Smooth muscle cell (in vitro differentiated cells): ENCODE results near the gene NOS1AP. TPM values are rescaled to one million over a fixed set of nuclear protein-coding genes. Genes with fewer than 3 reads are reported as not detected.

Experiments
- DNase-seq: peaks from one replicate; lab custom pipeline; 2025; ENCODE audit not compliant: unreplicated experiment; lab: John Stamatoyannopoulos, UW
- H2AFZ ChIP-seq: fragments of 200-600 bp; sonication (generic); 2 replicates; pipeline ENCODE4 v1.6.0; 2016; ENCODE audit warnings: antibody characterized with exemption, low read depth, mild to moderate bottlenecking
- H3F3A ChIP-seq: fragments of 200-600 bp; sonication (generic); 2 replicates; pipeline ENCODE4 v1.6.0; 2017; ENCODE audit warnings: antibody characterized with exemption, low read depth
- H3K27ac ChIP-seq: fragments of 200-600 bp; sonication (generic); 2 replicates; pipeline ENCODE4 v1.5.1; 2016; ENCODE audit warnings: low read depth, mild to moderate bottlenecking
- H3K27me3 ChIP-seq: fragments of 200-600 bp; sonication (generic); 2 replicates; pipeline ENCODE4 v1.6.1; 2016; ENCODE audit warnings: low read depth, mild to moderate bottlenecking
- H3K36me3 ChIP-seq: fragments of 200-600 bp; sonication (generic); 2 replicates; pipeline ENCODE4 v1.5.1; 2016; ENCODE audit warnings: low read depth
- H3K4me1 ChIP-seq: fragments of 200-600 bp; sonication (generic); 2 replicates; pipeline ENCODE4 v1.5.1; 2016; ENCODE audit warnings: low read depth
- H3K4me2 ChIP-seq: fragments of 200-600 bp; sonication (generic); 2 replicates; pipeline ENCODE4 v1.6.0; 2016; ENCODE audit warnings: mild to moderate bottlenecking
- H3K4me3 ChIP-seq: fragments of 200-600 bp; sonication (generic); 2 replicates; pipeline ENCODE4 v1.5.1; 2016; ENCODE audit warnings: mild to moderate bottlenecking
- H3K79me2 ChIP-seq: fragments of 200-600 bp; sonication (generic); 2 replicates; pipeline ENCODE4 v1.6.0; 2016; ENCODE audit warnings: low read depth, mild to moderate bottlenecking
- H3K9ac ChIP-seq: fragments of 200-600 bp; sonication (generic); 2 replicates; pipeline ENCODE4 v1.6.0; 2016; ENCODE audit warnings: low read depth
- H3K9me3 ChIP-seq: fragments of 200-600 bp; sonication (generic); replicated peaks from 2 replicates; pipeline ENCODE4 v1.5.1; 2016; ENCODE audit warnings: low read depth
- H4K20me1 ChIP-seq: fragments of 200-600 bp; sonication (generic); 2 replicates; pipeline ENCODE4 v1.6.0; 2016; ENCODE audit warnings: low read depth
- CTCF ChIP-seq: fragments of 200-600 bp; sonication (generic); IDR thresholded peaks from 2 replicates; pipeline ENCODE4 v1.5.1; 2017; ENCODE audit warnings: borderline replicate concordance, mild to moderate bottlenecking, antibody characterized with exemption; ENCODE audit not compliant: insufficient read depth, poor library complexity, severe bottlenecking
- WGBS: methylation state at CpG from one replicate; pipeline ENCODE4 v1.1.7; 2016; ENCODE audit warnings: low lambda C conversion rate; 5-methylcytosine and 5-hydroxymethylcytosine counted together
- polyA plus RNA-seq: library from polyadenylated mRNA; unstranded; fragments of >200 nt; fragmentation: Nextera tagmentation; extraction: Ambion mirVana; gene quantifications from 2 replicates; pipeline ENCODE4 v1.2.1, GENCODE V29; 2016
- total RNA-seq: library from RNA; depleted of rRNA; stranded (reverse); fragments of >200 nt; gene quantifications from 2 replicates; pipeline ENCODE4 v1.2.3, GENCODE V29; 2014

NOS1AP gene
- total and polyA plus RNA-seq, 2 experiments from 2014 or later, result 0.54 to 0.80 TPM

- TF ChIP-seq CTCF, result no peak
- no peak overlapping the region for H3K27ac ChIP-seq
- no peaks in the 10 kb centered on the region for H3K36me3 ChIP-seq
- H3K4me2 ChIP-seq, result no peak overlapping the region
- H4K20me1 ChIP-seq, result no peaks in the 10 kb centered on the region
- no peak overlapping the region for H3K9ac ChIP-seq
- H3K4me3 ChIP-seq, result no peak overlapping the region
- H3K79me2 ChIP-seq, result no peaks in the 10 kb centered on the region
- 57% methylated on average over 5 of the region's 5 CpGs for WGBS
- H2AFZ ChIP-seq, result no peak overlapping the region
- DNase-seq, result no peak
- H3K4me1 ChIP-seq, result peaks cover 34% of the 10 kb centered on the region
- no peaks in the 10 kb centered on the region for H3F3A ChIP-seq
- no peaks in the 10 kb centered on the region for H3K27me3 ChIP-seq
- H3K9me3 ChIP-seq, result no peaks in the 10 kb centered on the region
These were observed 76.6 kb downstream of the NOS1AP start for GRCh38 chr1:162145966-162146696.

- no peaks in the 10 kb centered on the region for H3K36me3 ChIP-seq
- no peak overlapping the region for H3K27ac ChIP-seq
- WGBS, result 21% methylated on average over 1 of the region's 1 CpG
- no peaks in the 10 kb centered on the region for H3K27me3 ChIP-seq
- no peaks in the 10 kb centered on the region for H3K79me2 ChIP-seq
- no peak overlapping the region for H3K4me3 ChIP-seq
- H3K9ac ChIP-seq, result no peak overlapping the region
- no peak for TF ChIP-seq CTCF
- peaks cover 40% of the 10 kb centered on the region for H3K4me1 ChIP-seq
- H2AFZ ChIP-seq, result no peak overlapping the region
- DNase-seq, result no peak
- no peak overlapping the region for H3K4me2 ChIP-seq
- no peaks in the 10 kb centered on the region for H3F3A ChIP-seq
- no peaks in the 10 kb centered on the region for H3K9me3 ChIP-seq
- H4K20me1 ChIP-seq, result no peaks in the 10 kb centered on the region
These were observed 78.3 kb downstream of the NOS1AP start for GRCh38 chr1:162147760-162148159.

- no peak for DNase-seq
- no peak overlapping the region for H3K27ac ChIP-seq
- H3K4me1 ChIP-seq, result peaks cover 33% of the 10 kb centered on the region
- no peaks in the 10 kb centered on the region for H3K36me3 ChIP-seq
- no peak for TF ChIP-seq CTCF
- no peaks in the 10 kb centered on the region for H4K20me1 ChIP-seq
- H3K27me3 ChIP-seq, result no peaks in the 10 kb centered on the region
- no peaks in the 10 kb centered on the region for H3F3A ChIP-seq
- H3K4me3 ChIP-seq, result no peak overlapping the region
- H3K9ac ChIP-seq, result no peak overlapping the region
- no peaks in the 10 kb centered on the region for H3K79me2 ChIP-seq
- no peak overlapping the region for H3K4me2 ChIP-seq
- no peak overlapping the region for H2AFZ ChIP-seq
- H3K9me3 ChIP-seq, result no peaks in the 10 kb centered on the region
These were observed 80.6 kb downstream of the NOS1AP start for GRCh38 chr1:162150112-162150511.
